NCI-H1048 (cell line): ENCODE results near the gene TRAPPC11.

Experiments used
- DNase-seq: peaks from one replicate; lab custom pipeline; 2025; lab: John Stamatoyannopoulos, UW

Gene TRAPPC11

GRCh38 chr4:183758061-183758757 lies 99.1 kb downstream of the TRAPPC11 start:
- DNase-seq, result no peak

- no peak for DNase-seq
Observed at GRCh38 chr4:183758758-183759447, 99.8 kb downstream of the TRAPPC11 start.

GRCh38 chr4:183760326-183760725 lies 101.2 kb downstream of the TRAPPC11 start:
- no peak for DNase-seq
